Measurements from ENCODE around the gene ALDH6A1.

- no peak for TF ChIP-seq CTCF (IDR thresholded peaks at IDR 0.05; ENCODE audit: low read length)
- no peak for TF ChIP-seq EZH2 (optimal IDR thresholded peaks at IDR 0.05; ENCODE audit: low read depth, low read length)
- TF ChIP-seq EZH2phosphoT487 (IDR thresholded peaks at IDR 0.05; ENCODE audit: low read length): no peak
Observed at GRCh38 chr14:74022346-74022745, 61.9 kb downstream of the ALDH6A1 start.

All from MM.1S (cell line).